ENCODE data around the gene LHX8.
"Not testable (repeated sequence)": the region's sequence is repeated elsewhere in the genome, so short reads cannot be mapped to it uniquely, and the experiment has no call there.

LHX8 gene

GRCh38 chr1:75100481-75101092 lies 33.6 kb upstream of the LHX8 start:
- TF ChIP-seq CTCF (IDR thresholded peaks at IDR 0.05), result no peak
- Histone ChIP-seq H3K4me3 (no peak overlapping the region), H3K27ac (no peak overlapping the region)
- no peak for DNase-seq (ENCODE audit: low spot score)

GRCh38 chr1:75112362-75112951 lies 21.7 kb upstream of the LHX8 start:
- not testable (repeated sequence) for DNase-seq (ENCODE audit: low spot score)

GRCh38 chr1:75115654-75116053 lies 18.5 kb upstream of the LHX8 start:
- no peak for TF ChIP-seq CTCF (IDR thresholded peaks at IDR 0.05)
- DNase-seq (ENCODE audit: low spot score), result no peak
- no peak overlapping the region for H3K4me3 ChIP-seq
- H3K27ac ChIP-seq, result no peak overlapping the region

More at GRCh38 chr1:75112362-75112951, 21.7 kb upstream of the LHX8 start:
- H3K27ac ChIP-seq, H3K4me3 ChIP-seq: not testable (repeated sequence)

- Histone ChIP-seq H3K27ac (no peak overlapping the region), H3K4me3 (no peak overlapping the region)
- no peak for TF ChIP-seq CTCF (IDR thresholded peaks at IDR 0.05)
- no peak for DNase-seq (ENCODE audit: low spot score)
Measured at GRCh38 chr1:75123756-75124155, 10.4 kb upstream of the LHX8 start.

- TF ChIP-seq CTCF (IDR thresholded peaks at IDR 0.05), result no peak
- H3K27ac ChIP-seq, result no peak overlapping the region
- H3K4me3 ChIP-seq, result no peak overlapping the region
- no peak for DNase-seq (ENCODE audit: low spot score)
Measured at GRCh38 chr1:75124510-75124909, 9.7 kb upstream of the LHX8 start.

- TF ChIP-seq CTCF (IDR thresholded peaks at IDR 0.05), result no peak
- no peak overlapping the region for H3K27ac ChIP-seq
- DNase-seq (ENCODE audit: low spot score), result no peak
- no peak overlapping the region for H3K4me3 ChIP-seq
Measured at GRCh38 chr1:75125161-75125726, 8.9 kb upstream of the LHX8 start.

GRCh38 chr1:75126611-75127101 lies 7.5 kb upstream of the LHX8 start:
- Histone ChIP-seq H3K27ac (no peak overlapping the region), H3K4me3 (no peak overlapping the region)
- TF ChIP-seq CTCF (IDR thresholded peaks at IDR 0.05), result no peak
- DNase-seq (ENCODE audit: low spot score), result no peak
